Measurements from ENCODE around the gene ACVR1B.

The ACVR1B gene

GRCh38 chr12:51951199-51951842 lies at the start of gene ACVR1B (continued):
- TF ChIP-seq ZSCAN23 (tag by site-specific recombination; IDR thresholded peaks at IDR 0.05) (no peak), KLF1 (tag by site-specific recombination; IDR thresholded peaks at IDR 0.05) (peak; percentile 75), ZNF121 (tag by site-specific recombination; IDR thresholded peaks at IDR 0.05) (no peak), ZXDB (tag by site-specific recombination; IDR thresholded peaks at IDR 0.05) (peak; percentile 65), KLF9 (tag by site-specific recombination; IDR thresholded peaks at IDR 0.05; ENCODE audit: low read depth) (peak; percentile 86), SP3 (tag by site-specific recombination; IDR thresholded peaks at IDR 0.05) (peak; percentile 70), KLF16 (tag by site-specific recombination; IDR thresholded peaks at IDR 0.05) (peak; percentile 68), ZNF571 (tag by site-specific recombination; IDR thresholded peaks at IDR 0.05) (no peak), KLF10 (tag by site-specific recombination; IDR thresholded peaks at IDR 0.05) (peak; percentile 59; the same call in 1 of the 2 replicates), ZNF138 (tag by site-specific recombination; IDR thresholded peaks at IDR 0.05; ENCODE audit: borderline replicate concordance) (no peak), KLF8 (tag by site-specific recombination; IDR thresholded peaks at IDR 0.05) (0 out of 2 replicates have a peak, but pooled peaks have one; percentile 62), ZSCAN18 (tag by site-specific recombination; IDR thresholded peaks at IDR 0.05) (no peak), SP2 (tag by site-specific recombination; IDR thresholded peaks at IDR 0.05) (peak; percentile 81), SP7 (tag by site-specific recombination; IDR thresholded peaks at IDR 0.05) (peak; percentile 51), ZFHX2 (tag by site-specific recombination; conservative IDR thresholded peaks at IDR 0.05) (peak; percentile 93), REPIN1 (tag by site-specific recombination; IDR thresholded peaks at IDR 0.05; ENCODE audit: low read depth) (no peak), ZNF48 (tag by site-specific recombination; IDR thresholded peaks at IDR 0.05) (no peak), EGR2 (tag by site-specific recombination; IDR thresholded peaks at IDR 0.05; ENCODE audit: low read depth) (peak; percentile 91), ZBTB17 (tag by site-specific recombination; IDR thresholded peaks at IDR 0.05) (peak; percentile 90), ZNF23 (tag by site-specific recombination; IDR thresholded peaks at IDR 0.05; ENCODE audit: borderline replicate concordance) (no peak), WT1 (tag by site-specific recombination; IDR thresholded peaks at IDR 0.05) (0 out of 2 replicates have a peak, but pooled peaks have one; percentile 21), ZNF341 (tag by site-specific recombination; IDR thresholded peaks at IDR 0.05; ENCODE audit: low read depth) (peak; percentile 65), ZNF280C (tag by site-specific recombination; IDR thresholded peaks at IDR 0.05) (no peak), ZSCAN16 (tag by site-specific recombination; IDR thresholded peaks at IDR 0.05) (no peak), ZNF155 (tag by site-specific recombination; IDR thresholded peaks at IDR 0.05) (no peak), ZFP37 (tag by site-specific recombination; IDR thresholded peaks at IDR 0.05) (no peak), ZNF2 (tag by site-specific recombination; IDR thresholded peaks at IDR 0.05) (0 out of 2 replicates have a peak, but pooled peaks have one; percentile 25), ZNF394 (tag by site-specific recombination; IDR thresholded peaks at IDR 0.05; ENCODE audit: borderline replicate concordance) (0 out of 2 replicates have a peak, but pooled peaks have one; percentile 16), GLIS1 (tag by site-specific recombination; IDR thresholded peaks at IDR 0.05) (peak; percentile 98), TCF7L2 (IDR thresholded peaks at IDR 0.05; ENCODE audit: borderline replicate concordance, low read depth, low read length) (no peak), ZNF16 (tag by site-specific recombination; IDR thresholded peaks at IDR 0.05; ENCODE audit: low read depth) (no peak)
- TF ChIP-seq, protein P1, sequence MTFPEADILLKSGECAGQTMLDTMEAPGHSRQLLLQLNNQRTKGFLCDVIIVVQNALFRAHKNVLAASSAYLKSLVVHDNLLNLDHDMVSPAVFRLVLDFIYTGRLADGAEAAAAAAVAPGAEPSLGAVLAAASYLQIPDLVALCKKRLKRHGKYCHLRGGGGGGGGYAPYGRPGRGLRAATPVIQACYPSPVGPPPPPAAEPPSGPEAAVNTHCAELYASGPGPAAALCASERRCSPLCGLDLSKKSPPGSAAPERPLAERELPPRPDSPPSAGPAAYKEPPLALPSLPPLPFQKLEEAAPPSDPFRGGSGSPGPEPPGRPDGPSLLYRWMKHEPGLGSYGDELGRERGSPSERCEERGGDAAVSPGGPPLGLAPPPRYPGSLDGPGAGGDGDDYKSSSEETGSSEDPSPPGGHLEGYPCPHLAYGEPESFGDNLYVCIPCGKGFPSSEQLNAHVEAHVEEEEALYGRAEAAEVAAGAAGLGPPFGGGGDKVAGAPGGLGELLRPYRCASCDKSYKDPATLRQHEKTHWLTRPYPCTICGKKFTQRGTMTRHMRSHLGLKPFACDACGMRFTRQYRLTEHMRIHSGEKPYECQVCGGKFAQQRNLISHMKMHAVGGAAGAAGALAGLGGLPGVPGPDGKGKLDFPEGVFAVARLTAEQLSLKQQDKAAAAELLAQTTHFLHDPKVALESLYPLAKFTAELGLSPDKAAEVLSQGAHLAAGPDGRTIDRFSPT (tag by site-specific recombination; IDR thresholded peaks at IDR 0.05) = peak; percentile 77
- TF ChIP-seq, protein P2, sequence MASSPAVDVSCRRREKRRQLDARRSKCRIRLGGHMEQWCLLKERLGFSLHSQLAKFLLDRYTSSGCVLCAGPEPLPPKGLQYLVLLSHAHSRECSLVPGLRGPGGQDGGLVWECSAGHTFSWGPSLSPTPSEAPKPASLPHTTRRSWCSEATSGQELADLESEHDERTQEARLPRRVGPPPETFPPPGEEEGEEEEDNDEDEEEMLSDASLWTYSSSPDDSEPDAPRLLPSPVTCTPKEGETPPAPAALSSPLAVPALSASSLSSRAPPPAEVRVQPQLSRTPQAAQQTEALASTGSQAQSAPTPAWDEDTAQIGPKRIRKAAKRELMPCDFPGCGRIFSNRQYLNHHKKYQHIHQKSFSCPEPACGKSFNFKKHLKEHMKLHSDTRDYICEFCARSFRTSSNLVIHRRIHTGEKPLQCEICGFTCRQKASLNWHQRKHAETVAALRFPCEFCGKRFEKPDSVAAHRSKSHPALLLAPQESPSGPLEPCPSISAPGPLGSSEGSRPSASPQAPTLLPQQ (tag by site-specific recombination; IDR thresholded peaks at IDR 0.05) = peak; percentile 82
- TF ChIP-seq, protein P3, sequence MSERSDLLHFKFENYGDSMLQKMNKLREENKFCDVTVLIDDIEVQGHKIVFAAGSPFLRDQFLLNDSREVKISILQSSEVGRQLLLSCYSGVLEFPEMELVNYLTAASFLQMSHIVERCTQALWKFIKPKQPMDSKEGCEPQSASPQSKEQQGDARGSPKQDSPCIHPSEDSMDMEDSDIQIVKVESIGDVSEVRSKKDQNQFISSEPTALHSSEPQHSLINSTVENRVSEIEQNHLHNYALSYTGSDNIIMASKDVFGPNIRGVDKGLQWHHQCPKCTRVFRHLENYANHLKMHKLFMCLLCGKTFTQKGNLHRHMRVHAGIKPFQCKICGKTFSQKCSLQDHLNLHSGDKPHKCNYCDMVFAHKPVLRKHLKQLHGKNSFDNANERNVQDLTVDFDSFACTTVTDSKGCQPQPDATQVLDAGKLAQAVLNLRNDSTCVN (tag by site-specific recombination; optimal IDR thresholded peaks at IDR 0.05) = peak; percentile 85

Measured in HEK293 (cell line).